ENCODE measurements around the gene PTPN12.

Gene PTPN12

GRCh38 chr7:77657427-77658224, 120.5 kb downstream of the PTPN12 start:
- Histone ChIP-seq H2AFZ (ENCODE audit: low read depth) (no peak overlapping the region), H3K36me3 (ENCODE audit: insufficient read depth) (no peaks in the 10 kb centered on the region), H4K20me1 (ENCODE audit: insufficient read depth) (no peaks in the 10 kb centered on the region), H3K9ac (no peak overlapping the region), H3K27me3 (ENCODE audit: insufficient read depth, low read depth) (no peaks in the 10 kb centered on the region), H3K27ac (no peak overlapping the region), H3K4me1 (ENCODE audit: low read depth, poor library complexity, severe bottlenecking) (no peaks in the 10 kb centered on the region), H3K4me2 (no peak overlapping the region), H3K4me3 (IDR thresholded peaks at IDR 0.05; ENCODE audit: insufficient read depth, low read depth, low read length) (no peak overlapping the region), H3K79me2 (ENCODE audit: insufficient read depth, low read depth) (no peaks in the 10 kb centered on the region)
- TF ChIP-seq CTCF (conservative IDR thresholded peaks at IDR 0.05; ENCODE audit: low read depth, low read length), result peak; percentile 75

GRCh38 chr7:77658928-77659327, 121.8 kb downstream of the PTPN12 start:
- no peak for TF ChIP-seq CTCF (conservative IDR thresholded peaks at IDR 0.05; ENCODE audit: low read depth, low read length)
- Histone ChIP-seq H3K4me2 (no peak overlapping the region), H3K36me3 (ENCODE audit: insufficient read depth) (no peaks in the 10 kb centered on the region), H3K79me2 (ENCODE audit: insufficient read depth, low read depth) (no peaks in the 10 kb centered on the region), H3K27me3 (ENCODE audit: insufficient read depth, low read depth) (no peaks in the 10 kb centered on the region), H3K4me1 (ENCODE audit: low read depth, poor library complexity, severe bottlenecking) (no peaks in the 10 kb centered on the region), H2AFZ (ENCODE audit: low read depth) (no peak overlapping the region), H3K4me3 (IDR thresholded peaks at IDR 0.05; ENCODE audit: insufficient read depth, low read depth, low read length) (no peak overlapping the region), H4K20me1 (ENCODE audit: insufficient read depth) (no peaks in the 10 kb centered on the region), H3K27ac (no peak overlapping the region), H3K9ac (no peak overlapping the region)

- Histone ChIP-seq H3K27me3 (ENCODE audit: insufficient read depth, low read depth) (no peaks in the 10 kb centered on the region), H3K27ac (no peak overlapping the region), H3K36me3 (ENCODE audit: insufficient read depth) (no peaks in the 10 kb centered on the region), H3K4me3 (IDR thresholded peaks at IDR 0.05; ENCODE audit: insufficient read depth, low read depth, low read length) (no peak overlapping the region), H3K9ac (no peak overlapping the region), H2AFZ (ENCODE audit: low read depth) (no peak overlapping the region), H3K4me2 (no peak overlapping the region), H3K4me1 (ENCODE audit: low read depth, poor library complexity, severe bottlenecking) (no peaks in the 10 kb centered on the region), H3K79me2 (ENCODE audit: insufficient read depth, low read depth) (no peaks in the 10 kb centered on the region), H4K20me1 (ENCODE audit: insufficient read depth) (no peaks in the 10 kb centered on the region)
- no peak for TF ChIP-seq CTCF (conservative IDR thresholded peaks at IDR 0.05; ENCODE audit: low read depth, low read length)
These were observed 124.7 kb downstream of the PTPN12 start for GRCh38 chr7:77661816-77662215.

- H3K4me3 ChIP-seq (IDR thresholded peaks at IDR 0.05; ENCODE audit: insufficient read depth, low read depth, low read length), result no peak overlapping the region
- no peak overlapping the region for H3K4me2 ChIP-seq
- H3K36me3 ChIP-seq (ENCODE audit: insufficient read depth), result no peaks in the 10 kb centered on the region
- H3K27ac ChIP-seq, result no peak overlapping the region
- H2AFZ ChIP-seq (ENCODE audit: low read depth), result no peak overlapping the region
- no peaks in the 10 kb centered on the region for H3K79me2 ChIP-seq (ENCODE audit: insufficient read depth, low read depth)
- no peaks in the 10 kb centered on the region for H3K27me3 ChIP-seq (ENCODE audit: insufficient read depth, low read depth)
- no peaks in the 10 kb centered on the region for H3K4me1 ChIP-seq (ENCODE audit: low read depth, poor library complexity, severe bottlenecking)
- H3K9ac ChIP-seq, result no peak overlapping the region
- H4K20me1 ChIP-seq (ENCODE audit: insufficient read depth), result no peaks in the 10 kb centered on the region
- TF ChIP-seq CTCF (conservative IDR thresholded peaks at IDR 0.05; ENCODE audit: low read depth, low read length), result no peak
These were observed 125.8 kb downstream of the PTPN12 start for GRCh38 chr7:77662869-77663268.
